ENCODE measurements around the gene CTNND2.
A peak's percentile ranks its signal among the peaks of the same experiment; 100 is the strongest.
"Not testable (repeated sequence)": the region's sequence is repeated elsewhere in the genome, so short reads cannot be mapped to it uniquely, and the experiment has no call there.

CTNND2 gene

DNA sequence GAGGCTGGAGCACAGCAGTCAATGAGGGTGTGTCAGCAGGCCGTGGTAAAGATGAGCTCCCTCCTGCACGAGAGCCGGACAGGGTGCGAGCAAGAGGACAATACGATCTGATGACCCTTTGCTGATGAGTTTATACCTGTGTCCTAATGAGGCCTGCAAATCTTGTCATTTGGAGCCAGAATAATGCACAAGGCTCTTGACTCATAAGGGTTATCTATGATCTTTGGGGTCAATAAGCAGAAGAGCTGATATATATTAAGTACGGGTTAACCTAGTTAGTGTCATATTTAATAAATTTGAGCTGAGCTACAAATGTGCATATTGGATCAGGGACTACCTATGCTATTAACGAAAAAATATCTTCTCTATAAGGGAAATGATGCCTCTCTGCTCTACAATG is 46.9 kb downstream of the CTNND2 start:
- DNase-seq, result no peak

DNA sequence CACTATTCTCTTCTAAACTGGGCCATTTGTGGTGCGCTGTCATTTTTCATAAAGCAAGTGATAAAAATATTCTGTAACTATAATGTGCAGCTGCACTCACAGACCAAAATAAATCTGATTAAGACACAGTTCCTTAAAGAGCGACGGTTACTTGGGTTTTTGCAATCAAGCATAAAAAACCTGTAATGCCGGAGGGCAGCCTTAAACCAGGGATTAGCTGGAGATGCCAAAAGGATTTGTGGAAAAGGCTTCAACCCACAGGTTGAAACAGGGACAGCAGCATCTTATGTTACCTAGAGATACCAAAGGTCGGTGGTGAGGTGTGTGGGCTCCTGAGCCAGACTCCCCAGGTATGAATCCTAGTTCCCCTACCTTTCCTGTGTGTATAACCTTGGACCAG is 49.3 kb downstream of the CTNND2 start:
- no peak for DNase-seq

DNA sequence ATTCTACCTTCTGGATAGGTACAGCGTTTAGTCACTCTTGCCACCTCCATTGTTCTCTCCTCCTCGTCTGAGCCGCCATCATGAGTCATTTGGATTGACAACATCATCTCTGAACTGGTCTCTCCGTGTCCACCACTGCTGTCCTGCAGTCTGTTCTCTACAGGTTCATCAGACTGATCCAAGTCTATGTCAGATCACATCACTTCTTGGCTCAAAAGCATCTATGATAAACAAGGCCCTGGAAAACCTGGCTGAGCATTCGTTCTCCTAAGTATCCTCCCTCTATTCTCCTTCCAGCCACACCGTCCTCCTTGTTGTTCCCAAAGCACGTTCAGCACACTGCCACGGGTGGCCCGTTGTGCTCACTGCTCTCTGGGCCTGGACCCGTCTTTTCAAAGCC is 50.5 kb downstream of the CTNND2 start:
- DNase-seq, result no peak

DNA sequence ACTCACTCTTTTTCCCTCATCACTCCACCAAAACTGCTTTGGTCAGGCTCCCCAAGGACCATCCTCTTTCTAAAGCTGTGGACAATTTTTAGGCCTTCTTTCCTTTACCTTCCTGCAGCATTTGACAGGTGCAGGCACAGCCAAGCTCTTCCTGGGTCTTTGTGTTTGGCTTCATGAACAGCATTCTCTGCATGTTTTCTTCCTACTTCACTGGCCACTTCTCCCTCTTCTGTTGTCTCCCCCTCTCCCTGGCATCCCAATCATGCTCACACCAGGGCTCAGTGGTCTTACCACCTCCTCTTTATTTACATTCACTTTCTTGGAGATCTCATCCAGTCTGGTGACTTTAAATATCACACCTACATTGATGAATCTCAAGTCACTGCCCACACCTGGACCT is 51.1 kb downstream of the CTNND2 start:
- no peak for DNase-seq

DNA sequence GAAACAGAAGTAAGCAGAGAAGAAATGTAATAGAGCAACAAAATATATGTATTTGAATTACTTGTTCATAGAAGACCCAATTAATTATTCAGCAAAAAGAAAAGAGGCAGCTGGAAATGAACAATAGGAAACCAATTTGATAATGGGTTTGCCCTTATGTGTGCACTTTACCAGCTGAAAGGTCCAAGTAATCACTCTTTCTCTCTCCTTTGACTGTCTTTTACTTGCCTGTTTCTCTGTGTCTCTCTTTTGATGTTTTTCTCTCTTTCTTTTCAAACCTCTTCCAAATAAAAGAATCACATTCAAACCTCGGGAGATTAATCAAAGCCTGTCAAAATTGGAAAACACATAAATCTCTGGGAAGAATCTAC is 51.5 kb downstream of the CTNND2 start:
- DNase-seq, result no peak

DNA sequence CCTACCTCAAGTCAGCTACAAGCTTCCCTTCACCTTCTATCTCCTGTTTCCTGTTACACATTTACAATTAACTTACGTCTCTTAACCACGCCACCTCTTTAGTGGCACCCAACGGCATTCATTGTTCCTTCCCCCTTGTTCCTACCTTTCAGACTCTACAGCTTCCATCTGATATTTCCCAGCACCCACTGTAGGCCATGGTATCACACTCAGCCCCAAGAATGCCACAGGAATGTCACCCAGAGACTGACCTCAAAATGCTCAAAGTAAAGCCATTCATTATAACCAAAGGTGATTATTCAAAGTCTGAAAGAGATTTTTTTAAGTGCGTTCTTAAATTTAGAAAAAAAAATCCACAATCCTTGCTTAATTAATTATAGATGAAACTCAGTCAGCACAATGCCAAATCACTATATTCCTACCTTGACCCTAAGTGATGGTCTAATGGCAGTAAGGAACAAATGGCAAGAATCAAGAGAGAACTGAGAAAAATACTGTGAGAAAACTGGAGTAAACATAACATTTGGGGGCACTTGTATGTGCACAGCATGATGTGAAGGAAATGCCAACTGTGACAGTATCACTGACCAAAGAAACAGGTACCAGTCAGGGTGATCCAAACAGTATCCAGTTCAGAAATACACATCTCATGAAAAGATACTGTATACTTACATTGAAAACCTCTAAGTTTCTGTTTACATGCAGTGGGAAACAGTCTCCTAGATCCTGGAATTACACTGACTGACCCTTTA is 52.1 kb downstream of the CTNND2 start:
- no peak for DNase-seq

DNA sequence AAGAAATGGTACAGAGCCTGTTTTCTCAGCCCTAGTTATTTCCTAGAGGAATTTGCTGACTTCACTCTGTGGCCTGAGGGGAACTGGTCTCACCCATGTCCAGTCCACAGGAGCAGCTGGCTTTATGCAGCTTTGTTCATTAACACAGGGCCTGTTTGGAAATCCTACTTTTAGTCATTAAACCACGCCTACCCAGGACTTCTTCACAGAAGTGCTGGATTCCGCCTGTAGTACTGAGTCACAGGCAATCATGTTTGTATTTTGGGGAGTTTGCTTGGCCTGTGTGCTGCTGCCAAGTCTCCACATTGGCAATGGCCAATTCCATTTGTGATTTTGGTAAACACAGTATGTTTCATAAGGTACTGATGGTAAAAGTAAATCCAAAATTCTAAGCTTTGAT is 52.8 kb downstream of the CTNND2 start:
- peak in 1 of 2 donors; percentile 54 for DNase-seq

DNA sequence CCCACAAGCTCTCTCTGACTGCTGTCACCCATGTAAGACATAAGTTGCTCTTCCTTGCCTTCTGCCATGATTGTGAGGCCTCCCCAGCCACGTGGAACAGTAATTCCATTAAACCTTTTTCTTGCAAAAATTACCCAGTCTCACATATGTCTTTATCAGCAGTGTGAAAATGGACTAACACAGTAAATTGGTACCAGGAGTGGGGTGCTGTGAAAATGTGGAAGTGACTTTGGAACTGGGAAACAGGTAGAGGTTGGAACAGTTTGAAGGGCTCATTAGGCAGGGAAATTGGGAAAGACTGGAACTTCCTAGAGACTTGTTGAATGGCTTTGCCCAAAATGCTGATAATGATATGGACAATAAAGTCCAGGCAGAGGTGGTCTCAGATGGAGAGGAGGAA is 75.7 kb downstream of the CTNND2 start:
- DNase-seq, result not testable (repeated sequence)

DNA sequence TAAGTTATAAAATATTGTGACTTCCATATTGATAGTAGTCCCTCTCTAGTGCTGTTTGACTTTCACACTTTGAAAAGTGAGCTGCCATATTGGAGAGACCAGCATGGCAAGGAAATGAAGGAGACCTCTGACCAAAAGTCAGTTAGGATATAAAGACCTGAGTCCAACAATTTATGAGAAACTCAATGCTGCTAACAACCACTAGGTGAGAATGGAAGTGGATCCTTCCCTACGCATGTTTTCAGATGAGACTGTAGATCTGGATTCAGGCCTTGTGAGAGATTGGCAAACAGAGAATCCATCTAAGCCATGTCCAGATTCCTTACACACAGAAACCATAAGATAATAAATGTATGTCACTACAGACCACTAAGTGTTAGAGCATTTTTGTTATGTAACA is 81.6 kb downstream of the CTNND2 start:
- no peak for DNase-seq

DNA sequence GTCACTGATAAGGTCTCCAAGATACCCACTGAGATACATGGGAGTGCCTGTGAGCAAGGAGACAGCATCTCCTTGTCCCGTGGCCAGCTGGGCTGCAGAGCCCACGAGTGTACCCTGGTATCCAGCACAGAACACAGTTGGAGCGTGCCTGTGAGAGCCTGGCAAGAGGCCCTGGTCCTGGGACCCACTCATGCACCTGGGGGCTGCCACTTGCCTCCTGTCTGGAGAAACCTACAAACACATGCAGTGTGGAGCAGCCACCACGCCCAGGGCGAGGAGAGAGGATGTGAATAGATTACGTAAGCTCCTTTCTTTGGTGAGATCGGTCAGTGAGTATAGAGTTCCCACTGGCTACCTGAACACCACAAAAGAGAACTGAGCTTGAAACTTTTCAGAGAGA is 88.3 kb downstream of the CTNND2 start:
- DNase-seq, result no peak

DNA sequence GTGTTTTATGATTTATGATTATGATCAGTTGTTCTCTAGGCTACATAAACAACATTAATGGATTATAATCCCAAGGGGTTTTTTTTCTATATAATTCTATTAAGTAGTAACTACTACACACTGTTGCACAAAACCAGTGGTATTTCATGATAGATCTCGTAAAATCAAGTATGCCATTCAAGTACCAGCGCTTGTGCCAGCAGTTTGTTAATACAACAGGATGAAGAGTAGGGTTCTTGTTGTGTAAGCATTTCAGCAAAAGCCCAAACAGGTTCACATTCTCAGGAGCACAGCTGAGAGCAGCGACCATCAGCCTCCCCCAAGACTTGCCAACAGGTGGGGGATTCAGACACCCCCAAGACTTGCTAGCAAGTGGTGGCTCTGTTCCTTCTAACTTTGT is 88.8 kb downstream of the CTNND2 start:
- no peak for DNase-seq

DNA sequence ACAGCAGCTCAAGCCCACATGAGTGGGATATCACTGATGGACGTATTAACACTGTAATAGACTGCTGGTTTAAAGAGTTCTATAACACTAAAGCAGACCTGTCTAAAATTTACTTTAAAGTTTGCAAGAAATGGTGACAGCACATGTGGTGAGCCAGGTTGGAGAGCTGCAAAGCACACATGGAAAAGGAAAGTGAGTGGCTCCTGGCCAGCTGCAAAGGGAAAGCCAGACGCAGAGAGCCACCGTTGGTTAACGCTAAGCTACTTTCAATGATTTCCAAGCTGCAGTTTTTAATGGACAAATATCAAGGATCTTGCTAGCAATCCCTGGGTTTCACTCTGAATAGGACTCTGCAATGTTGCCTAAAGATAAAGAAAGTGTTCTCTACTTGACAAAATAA is 89.9 kb downstream of the CTNND2 start:
- DNase-seq, result no peak

DNA sequence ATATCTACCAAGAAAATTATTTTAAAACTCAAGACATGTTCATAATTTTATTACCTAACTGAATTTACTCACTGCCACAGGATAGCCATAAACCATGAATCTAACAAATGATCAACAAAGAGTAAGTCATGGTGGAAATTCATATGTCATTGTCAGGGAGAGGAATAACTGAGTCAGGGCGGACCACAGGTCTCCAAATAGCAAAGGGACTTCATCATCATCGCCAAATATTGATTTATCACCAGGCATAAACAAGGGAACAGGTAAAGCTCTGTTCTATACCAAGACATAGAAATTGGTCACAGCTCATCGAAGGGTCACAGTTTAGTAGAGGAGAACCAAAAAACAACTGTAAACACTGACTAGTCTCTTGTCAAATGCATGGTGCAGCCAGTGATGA is 94.8 kb downstream of the CTNND2 start:
- no peak for DNase-seq

DNA sequence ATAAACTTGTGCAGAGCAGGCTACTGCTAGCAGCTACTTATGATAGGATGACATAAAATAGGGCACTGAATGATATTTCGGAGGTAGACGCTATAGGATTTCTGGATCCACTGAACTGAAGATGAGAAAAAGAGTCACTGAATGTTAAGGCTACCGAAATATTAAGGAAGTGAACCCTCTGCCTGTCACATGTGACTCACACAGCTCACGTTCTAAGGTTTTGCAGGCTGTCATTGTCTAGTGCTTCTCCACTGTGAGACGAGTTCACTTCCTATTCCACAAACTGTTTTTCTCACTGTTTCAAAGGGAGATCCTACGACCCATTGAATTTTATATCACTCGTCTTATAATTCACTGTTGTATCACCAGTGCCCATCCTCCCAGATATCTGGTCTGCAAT is 100.8 kb downstream of the CTNND2 start:
- no peak for DNase-seq

DNA sequence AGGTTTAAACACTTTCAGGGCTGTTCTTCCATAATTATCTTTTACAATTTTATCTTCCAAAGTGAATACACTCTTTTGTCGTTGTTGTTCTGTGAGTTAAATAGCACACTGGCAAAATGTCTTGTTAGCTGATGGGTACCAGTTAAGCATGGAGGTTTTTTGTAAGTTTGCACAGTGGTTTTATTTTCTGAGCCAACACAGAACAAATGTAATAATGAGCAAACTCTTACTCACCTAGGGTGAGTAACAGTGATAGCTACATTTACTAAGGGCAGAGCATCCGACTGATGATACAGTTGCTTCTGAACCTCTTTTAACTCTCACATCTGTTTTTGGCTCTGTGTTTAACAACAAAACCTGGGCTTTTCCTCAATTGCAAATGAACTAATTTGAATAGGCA is 103.2 kb downstream of the CTNND2 start:
- DNase-seq, result no peak

DNA sequence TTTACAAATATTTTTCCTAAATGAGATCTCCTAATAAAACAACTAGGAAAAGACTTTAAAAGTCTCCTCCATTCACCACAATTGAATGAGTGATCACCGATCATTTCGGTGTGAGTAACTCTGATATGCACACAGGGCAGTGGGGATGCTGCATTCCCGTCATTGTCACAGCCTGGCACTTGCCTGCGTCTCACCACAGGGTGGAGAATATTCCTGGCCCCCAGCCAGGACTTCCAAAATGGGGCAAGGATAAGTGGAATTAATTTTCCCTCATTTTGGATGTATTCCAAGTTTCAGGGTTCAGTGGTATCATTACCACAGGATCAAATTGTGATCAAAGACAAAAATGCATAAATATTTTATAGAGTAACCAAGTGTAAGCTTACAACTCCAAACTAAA is 107.1 kb downstream of the CTNND2 start:
- DNase-seq, result no peak

DNA sequence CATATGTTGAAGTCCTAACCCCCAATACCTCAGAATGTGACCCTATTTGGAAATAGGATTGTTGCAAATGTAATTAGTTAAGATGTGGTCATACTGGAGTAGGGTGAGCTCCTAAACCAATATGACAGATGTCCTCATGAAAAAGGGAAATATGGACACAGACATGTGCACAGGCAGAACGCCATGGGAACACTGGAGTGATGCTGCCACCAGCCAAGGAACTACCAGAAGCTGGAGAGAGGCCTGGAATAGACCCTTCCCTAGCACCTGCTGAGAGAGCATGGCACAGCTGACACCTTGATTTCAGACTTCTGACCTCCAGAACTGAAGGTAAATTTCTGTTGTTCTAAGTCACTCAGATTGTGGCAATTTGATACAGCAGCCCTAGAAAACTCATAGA is 110.8 kb downstream of the CTNND2 start:
- DNase-seq, result no peak

DNA sequence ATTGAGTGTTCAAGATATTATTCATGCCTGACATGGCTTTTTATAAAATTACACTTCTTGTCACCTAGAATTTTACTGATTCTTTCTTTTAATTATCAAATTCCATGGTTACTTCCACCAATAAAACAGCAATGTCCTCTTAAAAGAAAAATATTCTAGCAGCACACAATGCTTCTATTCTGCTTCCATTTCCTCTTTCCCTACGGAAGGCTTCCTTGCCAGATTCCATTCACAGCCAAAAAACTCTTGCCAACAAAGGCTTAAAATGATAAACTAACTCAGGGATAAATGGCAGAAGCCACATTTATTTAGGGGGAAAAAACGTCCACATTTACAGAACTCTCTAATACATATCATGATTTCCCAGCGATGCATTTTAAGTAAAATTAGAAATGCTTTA is 111.6 kb downstream of the CTNND2 start:
- peak in 1 of 2 donors; percentile 41 for DNase-seq

DNA sequence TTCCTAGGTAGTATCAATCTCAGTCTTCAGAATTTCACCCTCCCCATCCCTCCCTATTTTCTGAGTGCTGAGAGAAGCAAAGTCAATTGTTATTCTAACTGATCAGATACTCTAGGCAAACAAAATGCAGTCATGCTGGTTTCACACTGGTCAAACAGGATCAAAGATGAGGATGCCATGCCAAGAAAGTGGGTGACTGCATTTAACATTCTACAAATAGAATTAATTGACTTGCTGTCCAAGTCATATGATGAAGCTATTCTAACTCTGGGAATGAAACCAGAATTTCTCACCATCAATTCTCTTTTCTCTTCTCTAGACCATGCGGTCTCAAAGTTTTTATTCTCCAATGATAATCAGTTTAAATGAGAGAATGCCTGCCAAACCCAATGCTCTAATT is 112.5 kb downstream of the CTNND2 start:
- peak in 1 of 2 donors; percentile 43 for DNase-seq

DNA sequence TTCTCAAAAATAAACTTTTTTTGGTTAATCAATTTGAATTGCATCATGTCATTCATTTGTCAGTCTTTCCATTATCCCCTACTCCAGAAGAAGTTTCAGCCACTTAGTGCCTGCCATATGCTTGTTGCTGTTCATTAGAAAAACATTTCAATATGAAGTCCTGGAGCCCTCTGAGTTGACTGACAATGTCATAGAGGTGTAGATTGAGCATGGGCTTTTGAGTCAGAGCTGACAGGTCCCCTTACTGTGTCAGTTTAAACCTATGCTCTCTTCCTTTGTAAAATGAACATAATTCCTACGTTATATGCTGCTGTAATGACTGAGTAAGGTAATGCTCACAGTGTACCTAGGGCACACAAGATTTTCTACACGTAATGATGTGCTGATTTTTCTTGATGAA is 114.0 kb downstream of the CTNND2 start:
- no peak for DNase-seq

DNA sequence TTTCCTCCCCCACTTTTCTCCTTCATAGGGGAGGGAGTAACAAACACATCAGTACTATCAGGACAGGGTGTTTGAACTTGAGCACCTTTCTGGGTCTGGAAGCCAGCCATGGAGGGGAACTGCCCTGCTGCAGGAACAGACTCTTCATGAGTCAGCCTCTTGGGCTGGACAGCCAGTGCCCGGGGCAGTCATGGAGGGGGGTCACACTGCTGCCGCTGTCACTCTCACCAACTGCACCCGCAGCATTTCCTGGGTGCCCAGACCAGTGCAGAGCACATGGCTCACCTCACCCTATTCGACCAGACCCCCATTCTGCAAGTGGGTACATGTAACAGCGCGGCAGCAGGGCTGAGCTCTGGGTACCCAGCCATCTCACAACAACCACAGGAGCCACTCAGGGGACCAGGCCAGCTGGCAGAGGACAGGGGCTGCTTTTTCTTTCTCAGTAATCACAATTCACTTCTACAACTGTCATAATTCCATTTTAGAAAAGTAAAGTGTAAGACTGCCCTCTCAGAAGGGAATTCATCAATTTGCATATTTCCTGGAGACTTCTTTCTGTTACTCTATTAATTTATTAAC is 118.4 kb downstream of the CTNND2 start:
- DNase-seq, result no peak

DNA sequence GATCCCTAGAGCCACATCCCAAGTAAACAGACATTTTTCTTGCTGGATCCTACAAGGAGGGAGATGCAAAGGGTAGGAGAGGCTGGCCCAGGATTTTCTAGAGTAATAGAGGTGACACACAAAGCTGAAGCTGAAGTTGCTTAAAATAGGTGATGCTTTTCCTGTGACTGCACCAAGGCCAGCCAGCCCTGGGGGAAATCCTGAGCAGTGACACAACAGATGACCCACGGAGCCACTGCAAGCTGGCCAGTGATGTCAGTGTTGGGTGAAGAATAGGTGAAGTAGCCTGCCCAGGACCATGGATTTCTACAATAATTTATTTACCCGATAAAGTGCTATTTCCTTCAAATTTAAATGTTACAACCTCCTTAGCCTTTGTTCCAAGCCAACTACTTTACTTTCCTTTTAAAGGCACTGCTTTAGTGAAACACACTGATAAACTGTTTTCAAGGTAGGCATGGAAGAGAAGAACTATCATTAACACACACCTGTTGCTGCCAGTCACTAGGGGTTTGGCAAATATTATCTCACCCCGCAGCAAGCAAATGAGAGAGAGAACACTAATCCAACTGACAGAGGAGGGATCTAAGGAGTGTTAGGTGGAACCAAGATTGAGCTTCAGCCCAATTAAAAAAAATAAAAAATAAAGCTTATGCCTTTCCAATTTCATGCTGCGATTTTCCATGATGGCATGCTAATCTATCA is 123.5 kb downstream of the CTNND2 start:
- DNase-seq, result no peak

DNA sequence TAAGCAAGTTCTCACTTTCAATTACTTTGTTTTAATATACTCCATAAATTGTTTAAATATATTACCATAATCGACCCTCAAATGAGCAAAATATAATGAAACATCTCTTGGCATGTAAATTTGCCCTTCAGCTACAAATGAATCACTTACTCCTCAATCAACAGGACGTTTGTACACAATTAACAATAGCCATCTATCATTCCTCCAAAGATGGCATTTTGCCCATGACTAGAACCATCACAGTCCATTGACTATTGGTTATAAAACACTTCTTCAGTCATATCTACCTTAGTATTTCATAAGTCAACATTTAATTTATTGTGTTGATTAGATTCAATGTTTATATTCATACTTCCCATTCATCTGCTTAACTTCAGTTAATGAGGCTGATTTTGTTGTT is 127.2 kb downstream of the CTNND2 start:
- DNase-seq, result no peak

DNA sequence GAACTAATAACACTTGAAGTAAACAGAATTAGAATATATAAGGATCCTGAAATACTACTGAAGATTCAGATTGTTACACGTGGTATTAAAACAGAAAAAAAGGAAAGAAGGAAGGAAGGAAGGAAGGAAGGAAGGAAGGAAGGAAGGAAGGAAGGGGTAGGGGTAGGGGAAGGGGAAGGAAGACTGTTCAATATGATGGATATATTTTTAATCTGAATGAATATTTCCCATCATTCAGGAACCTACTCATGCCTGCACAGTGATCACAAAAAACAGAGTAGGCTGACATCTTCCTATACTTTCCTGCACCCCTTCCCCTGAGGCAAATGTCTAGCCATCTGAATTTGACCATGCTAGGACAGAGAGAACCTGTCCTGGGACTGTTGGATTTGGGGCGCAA is 133.9 kb downstream of the CTNND2 start:
- no peak for DNase-seq
